ENCODE data around the gene NFIB.

The NFIB gene

GRCh38 chr9:14033067-14033466 is 280.9 kb downstream of the NFIB start:
- Mint-ChIP-seq H3K4me1 (no peaks in the 10 kb centered on the region), H3K9me3 (no peaks in the 10 kb centered on the region), H3K4me3 (no peak overlapping the region), H3K27ac (no peak overlapping the region), H3K36me3 (no peaks in the 10 kb centered on the region)
- ATAC-seq (no peak), DNase-seq (ENCODE audit: low spot score in 2 of 2) (no peak)
